A549 (cell line): ENCODE data around the gene TNPO3. TPM values are rescaled to one million over a fixed set of nuclear protein-coding genes. Genes with fewer than 3 reads are reported as not detected.
A peak's percentile ranks its signal among the peaks of the same experiment; 100 is the strongest.

ENCODE experiments used
- ATAC-seq, 2 experiments: fragments of 200-7000 bp in 1 of 2; fragments of >200 bp in 1 of 2; cut with Nextera tagmentation in 1 of 2; cut with Tn5 transposase in 1 of 2; 3 replicates each; pipeline versions ENCODE4 v1.8.0 to v1.9.1; 2018 to 2020; ENCODE audit warnings: mild to moderate bottlenecking in 1 of 2, moderate library complexity in 1 of 2
- CTCF ChIA-PET: fragments of 300-600 bp; sonication (Branson Sonifier 250); formaldehyde crosslinking; extraction: SDS; loops from one replicate; lab custom pipeline; 2021; ENCODE audit warnings: antibody characterized with exemption, inconsistent platforms; lab: Yijun Ruan, JAX
- POLR2A ChIA-PET: fragments of 350-600 bp; formaldehyde crosslinking; extraction: SDS; loops from one replicate; lab custom pipeline; 2021; ENCODE audit warnings: antibody characterized with exemption, inconsistent platforms; lab: Yijun Ruan, JAX
- DNase-seq, 2 experiments: peaks; one replicate each; pipeline versions ENCODE4 v3.0.0 to v3.0.0-alpha.2; 2011 to 2016; ENCODE audit warnings: low read depth in 1 of 2, low spot score in 1 of 2
- FAIRE-seq: peaks from 2 replicates; lab custom pipeline; 2011; peaks lifted over from hg19 to GRCh38; lab: Jason Lieb, UNC
- H3K27ac ChIP-seq, 2 experiments: fragments of >200 bp; sonication (Bioruptor Twin); formaldehyde crosslinking; 3 replicates each; pipeline ENCODE4 v1.5.1; 2016 to 2017
- H3K4me1 ChIP-seq: fragments of >200 bp; sonication (Bioruptor Twin); formaldehyde crosslinking; 3 replicates; pipeline ENCODE4 v1.6.1; 2016
- H3K4me2 ChIP-seq: fragments of >200 bp; sonication (Bioruptor Twin); formaldehyde crosslinking; 3 replicates; pipeline ENCODE4 v1.6.1; 2016
- H3K4me3 ChIP-seq: fragments of >200 bp; sonication (Bioruptor Twin); formaldehyde crosslinking; 3 replicates; pipeline ENCODE4 v1.5.1; 2016
- H3K9me3 ChIP-seq: fragments of >200 bp; sonication (Bioruptor Twin); formaldehyde crosslinking; 3 replicates; pipeline ENCODE4 v1.6.1; 2016
- BHLHE40 ChIP-seq: IDR thresholded peaks from 2 replicates; pipeline ENCODE4 v1.6.1; 2012; ENCODE audit warnings: low read depth, low read length, inconsistent platforms
- E2F6 ChIP-seq: IDR thresholded peaks from 2 replicates; pipeline ENCODE4 v1.6.1; 2012; ENCODE audit warnings: low read depth, borderline replicate concordance
- FOSB ChIP-seq: fragments of 250-450 bp; sonication (Bioruptor Pico); IDR thresholded peaks from 2 replicates; pipeline ENCODE4 v1.5.0; 2020; ENCODE audit warnings: mild to moderate bottlenecking, moderate library complexity
- FOSL2 ChIP-seq, 2 experiments: fragments of 450-650 bp in 1 of 2; fragments of >200 bp in 1 of 2; sonication (Bioruptor Twin) in 1 of 2; formaldehyde crosslinking; IDR thresholded peaks; 2 replicates each; pipeline versions ENCODE4 v1.5.0 to v1.6.1; 2016 to 2020; ENCODE audit warnings: mild to moderate bottlenecking in 1 of 2, moderate library complexity in 1 of 2
- HES2 ChIP-seq: fragments of >200 bp; sonication (Bioruptor Twin); formaldehyde crosslinking; IDR thresholded peaks from 2 replicates; pipeline ENCODE4 v1.6.1; 2016
- HEYL ChIP-seq: fragments of 250-450 bp; sonication (Bioruptor Pico); IDR thresholded peaks from 2 replicates; pipeline ENCODE4 v1.8.0; 2021; ENCODE audit warnings: mild to moderate bottlenecking, moderate library complexity
- HOXA7 ChIP-seq: fragments of 250-450 bp; sonication (Bioruptor Pico); IDR thresholded peaks from 2 replicates; pipeline ENCODE4 v1.5.0; 2020; ENCODE audit warnings: mild to moderate bottlenecking, moderate library complexity
- HOXB13 ChIP-seq: fragments of 250-450 bp; sonication (Bioruptor Pico); IDR thresholded peaks from 2 replicates; pipeline ENCODE4 v1.5.0; 2020; ENCODE audit warnings: low read depth, mild to moderate bottlenecking, moderate library complexity
- HOXB5 ChIP-seq: fragments of 250-450 bp; sonication (Bioruptor Pico); IDR thresholded peaks from 2 replicates; pipeline ENCODE4 v1.5.0; 2020; ENCODE audit warnings: mild to moderate bottlenecking, moderate library complexity
- JUNB ChIP-seq: fragments of >200 bp; sonication (Bioruptor Twin); formaldehyde crosslinking; IDR thresholded peaks from 2 replicates; pipeline ENCODE4 v1.6.1; 2016
- KDM5A ChIP-seq: fragments of 200-600 bp; sonication (generic); IDR thresholded peaks from 2 replicates; pipeline ENCODE4 v1.6.1; 2016; ENCODE audit warnings: antibody characterized with exemption, mild to moderate bottlenecking
- NFE2L2 ChIP-seq: fragments of 150-350 bp; conservative IDR thresholded peaks from 2 replicates; pipeline ENCODE4 v1.6.1; 2014; ENCODE audit warnings: low read length
- NPAS2 ChIP-seq: fragments of 250-450 bp; sonication (Bioruptor Pico); IDR thresholded peaks from 2 replicates; pipeline ENCODE4 v1.8.0; 2022; ENCODE audit warnings: mild to moderate bottlenecking, moderate library complexity, borderline replicate concordance
- NR3C1 ChIP-seq: fragments of >200 bp; sonication (Bioruptor Twin); formaldehyde crosslinking; IDR thresholded peaks from 3 replicates; pipeline ENCODE4 v1.6.1; 2017
- POLR2A ChIP-seq: IDR thresholded peaks from 2 replicates; pipeline ENCODE4 v1.6.1; 2012; ENCODE audit warnings: mild to moderate bottlenecking, low read length
- SMC3 ChIP-seq: fragments of >200 bp; sonication (Bioruptor Twin); formaldehyde crosslinking; IDR thresholded peaks from 3 replicates; pipeline ENCODE4 v1.6.1; 2018; ENCODE audit warnings: inconsistent platforms
- TFCP2L1 ChIP-seq: fragments of 250-450 bp; sonication (Bioruptor Pico); IDR thresholded peaks from 2 replicates; pipeline ENCODE4 v1.5.0; 2021; ENCODE audit warnings: mild to moderate bottlenecking
- ZFP36 ChIP-seq: fragments of 450-650 bp; IDR thresholded peaks from 2 replicates; pipeline ENCODE4 v1.6.1; 2014; ENCODE audit warnings: borderline replicate concordance; ENCODE audit not compliant: partially characterized antibody
- ZNF302 ChIP-seq: fragments of 250-450 bp; sonication (Bioruptor Pico); IDR thresholded peaks from 2 replicates; pipeline ENCODE4 v1.9.0; 2021; ENCODE audit warnings: inconsistent platforms, mild to moderate bottlenecking, moderate library complexity
- ZSCAN20 ChIP-seq: fragments of 250-450 bp; sonication (Bioruptor Pico); IDR thresholded peaks from 2 replicates; pipeline ENCODE4 v1.8.0; 2022; ENCODE audit warnings: mild to moderate bottlenecking, moderate library complexity
- WGBS: methylation state at CpG from one replicate; pipeline ENCODE4 v1.1.6; 2017; ENCODE audit errors: missing lambda C conversion rate; 5-methylcytosine and 5-hydroxymethylcytosine counted together
- polyA plus RNA-seq, 4 experiments: library from polyadenylated mRNA; depleted of rRNA in 3 of 4; stranded (reverse); fragments of >200 nt; fragmentation: RNase III in 1 of 4; extraction: RNeasy Plus Mini Kit Qiagen cat#74134 plus additional on column Dnase treatment in 1 of 4; gene quantifications; 2 replicates in 3 of 4; 3 replicates in 1 of 4; pipeline ENCODE4 v1.2.3, GENCODE V29; 2011 to 2017
- TF ChIP-seq, protein P1 (sequence below): fragments of 250-450 bp; sonication (Bioruptor Pico); IDR thresholded peaks from 2 replicates; pipeline ENCODE4 v1.5.0; 2021; ENCODE audit warnings: mild to moderate bottlenecking, moderate library complexity, borderline replicate concordance

The TNPO3 gene
- polyA plus RNA-seq, 2 of the 4 experiments (the other 2 are of a cell fraction) = 43.2 to 66.9 TPM

DNA sequence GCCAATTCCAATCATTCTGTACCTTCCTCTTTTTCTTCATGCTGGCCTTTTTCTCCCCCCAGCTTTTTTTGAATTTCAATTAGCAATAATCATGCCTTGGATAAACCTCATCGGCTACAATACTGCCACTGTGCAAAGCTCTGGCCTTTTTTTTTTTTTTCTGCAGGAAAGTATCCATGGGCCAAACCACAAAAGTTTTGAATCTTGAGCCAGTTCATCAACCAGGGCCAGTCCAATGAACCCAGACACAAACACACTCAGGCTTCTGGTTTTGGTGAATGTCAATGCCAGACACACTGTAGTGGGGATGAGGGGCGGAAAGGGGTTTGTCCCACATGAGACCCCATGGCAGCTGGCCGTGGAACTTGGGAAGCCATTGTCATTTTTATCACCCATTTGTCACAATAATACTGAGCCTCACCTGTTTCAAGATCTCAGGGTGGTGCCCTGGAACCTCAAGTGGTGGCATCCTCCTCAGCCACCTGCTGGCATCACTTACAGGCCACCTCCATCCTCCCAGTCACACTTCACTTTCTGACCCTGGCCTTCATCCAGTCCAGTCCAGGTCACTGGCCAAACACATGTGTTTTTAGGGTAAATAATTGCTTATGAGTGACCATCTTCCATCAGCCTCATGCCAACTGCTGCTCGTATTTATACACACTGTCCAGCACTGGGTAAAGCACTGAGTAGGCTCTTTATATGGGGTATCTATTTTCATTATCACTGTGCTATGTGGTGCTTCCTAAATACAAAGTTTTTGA is 48.8 kb upstream of the TNPO3 start:
- TF ChIP-seq NPAS2 (CRISPR knock-in tag) (no peak), BHLHE40 (no peak), KDM5A (no peak), NFE2L2 (no peak), TFCP2L1 (CRISPR knock-in tag) (no peak), ZNF302 (CRISPR knock-in tag) (no peak), JUNB (no peak), HES2 (no peak), HOXB5 (CRISPR knock-in tag) (no peak)
- ChIA-PET POLR2A (no interaction called here), CTCF (interaction anchor here (0.7 to 4.6 kb wide), 3 partner anchors 12 to 62 kb away, joined by 3 to 42 read pairs (median 4); no protein-coding TSS in a partner anchor)
- DNase-seq (no peak), FAIRE-seq (no peak), ATAC-seq (no peak)
- Histone ChIP-seq H3K4me1 (0 out of 3 replicates have a peak, but pooled peaks cover 5% of the 10 kb centered on the region), H3K9me3 (no peaks in the 10 kb centered on the region), H3K4me3 (no peak overlapping the region), H3K4me2 (no peak overlapping the region), H3K27ac (no peak overlapping the region)
- WGBS = 88% methylated on average over 4 of the region's 4 CpGs

DNA sequence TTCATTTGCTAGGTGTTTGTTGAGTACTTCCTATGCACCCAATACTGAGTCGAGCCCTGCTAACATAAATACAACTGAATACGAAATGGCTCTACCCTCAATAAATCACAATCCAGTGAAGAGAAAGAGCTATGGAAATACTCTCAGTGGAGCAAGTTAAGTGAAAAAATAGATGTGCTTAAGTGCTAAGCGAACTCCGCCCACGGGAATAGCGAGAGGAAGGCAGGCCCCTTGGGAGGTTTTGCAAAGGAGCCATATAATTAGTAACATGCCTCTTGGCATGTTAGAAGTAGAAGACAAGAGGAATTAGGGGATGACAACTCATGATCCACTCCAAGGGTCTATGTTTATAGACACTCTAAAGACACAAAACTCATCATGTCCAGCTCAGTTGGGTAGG is 46.8 kb upstream of the TNPO3 start:
- Histone ChIP-seq H3K9me3 (no peaks in the 10 kb centered on the region), H3K4me3 (no peak overlapping the region), H3K4me2 (no peak overlapping the region), H3K4me1 (0 out of 3 replicates have a peak, but pooled peaks cover 5% of the 10 kb centered on the region), H3K27ac (no peak overlapping the region)
- CTCF ChIA-PET = interaction anchor here (1.0 to 4.6 kb wide), 4 partner anchors 10 to 198 kb away, joined by 3 to 42 read pairs (median 4); no protein-coding TSS in a partner anchor
- TF ChIP-seq NFE2L2 = no peak
- TF ChIP-seq ZSCAN20 (CRISPR knock-in tag) = no peak
- no peak for TF ChIP-seq TFCP2L1 (CRISPR knock-in tag)
- POLR2A ChIA-PET = no interaction called here
- ATAC-seq = no peak
- 92% methylated on average over 6 of the region's 6 CpGs for WGBS
- no peak for DNase-seq
- no peak for FAIRE-seq

DNA sequence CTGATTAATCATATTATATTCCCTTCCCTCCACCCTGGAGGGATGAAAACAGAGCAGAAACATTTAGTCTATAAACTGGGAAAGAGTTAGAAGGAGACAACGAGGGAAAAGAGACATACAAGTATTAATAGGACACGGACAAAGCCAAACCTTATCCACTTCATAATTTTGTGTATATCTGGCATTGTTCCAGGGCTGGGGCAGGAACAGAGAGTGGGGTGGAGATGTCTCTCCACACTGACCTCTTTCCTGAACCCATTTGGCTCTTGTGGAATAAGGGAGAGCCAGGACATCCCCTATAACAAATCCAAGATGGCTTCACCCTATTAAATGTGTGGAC is 45.9 kb upstream of the TNPO3 start:
- CTCF ChIA-PET = interaction anchor here (0.6 to 4.6 kb wide), 3 partner anchors 9 to 95 kb away, joined by 3 to 42 read pairs (median 4); no protein-coding TSS in a partner anchor
- no peak for FAIRE-seq
- TF ChIP-seq, protein P1, sequence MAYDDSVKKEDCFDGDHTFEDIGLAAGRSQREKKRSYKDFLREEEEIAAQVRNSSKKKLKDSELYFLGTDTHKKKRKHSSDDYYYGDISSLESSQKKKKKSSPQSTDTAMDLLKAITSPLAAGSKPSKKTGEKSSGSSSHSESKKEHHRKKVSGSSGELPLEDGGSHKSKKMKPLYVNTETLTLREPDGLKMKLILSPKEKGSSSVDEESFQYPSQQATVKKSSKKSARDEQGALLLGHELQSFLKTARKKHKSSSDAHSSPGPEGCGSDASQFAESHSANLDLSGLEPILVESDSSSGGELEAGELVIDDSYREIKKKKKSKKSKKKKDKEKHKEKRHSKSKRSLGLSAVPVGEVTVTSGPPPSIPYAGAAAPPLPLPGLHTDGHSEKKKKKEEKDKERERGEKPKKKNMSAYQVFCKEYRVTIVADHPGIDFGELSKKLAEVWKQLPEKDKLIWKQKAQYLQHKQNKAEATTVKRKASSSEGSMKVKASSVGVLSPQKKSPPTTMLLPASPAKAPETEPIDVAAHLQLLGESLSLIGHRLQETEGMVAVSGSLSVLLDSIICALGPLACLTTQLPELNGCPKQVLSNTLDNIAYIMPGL = no peak
- TF ChIP-seq HEYL (CRISPR knock-in tag) (no peak), SMC3 (no peak), FOSB (CRISPR knock-in tag) (no peak), FOSL2 (IDR thresholded peaks at IDR 0.05) (no peak), FOSL2 (CRISPR knock-in tag; IDR thresholded peaks at IDR 0.05) (no peak), ZFP36 (no peak), KDM5A (no peak), HOXA7 (CRISPR knock-in tag) (no peak), NR3C1 (no peak), HOXB13 (CRISPR knock-in tag) (no peak), E2F6 (no peak), POLR2A (no peak)
- TF ChIP-seq, all 56 proteins: peak for 0
- POLR2A ChIA-PET = no interaction called here
- 0 out of 3 replicates have a peak, but pooled peaks cover 5% of the 10 kb centered on the region for H3K4me1 ChIP-seq
- no peak overlapping the region for H3K27ac ChIP-seq
- no peaks in the 10 kb centered on the region for H3K9me3 ChIP-seq
- DNase-seq (no peak), ATAC-seq (no peak)
- no peak overlapping the region for H3K4me3 ChIP-seq
- WGBS = 29% methylated on average over 2 of the region's 2 CpGs
- 0 out of 3 replicates have a peak overlapping the region, but pooled peaks have one; percentile 29 for H3K4me2 ChIP-seq
